GM12873 (cell line): ENCODE data around the gene TMEM9.

ENCODE experiments used
- CTCF ChIP-seq: IDR thresholded peaks from 2 replicates; pipeline ENCODE4 v1.5.1; 2012; ENCODE audit warnings: low read depth, mild to moderate bottlenecking, moderate library complexity, low read length, control low read depth; ENCODE audit not compliant: insufficient read depth; ENCODE audit errors: missing control alignments

Gene TMEM9

DNA sequence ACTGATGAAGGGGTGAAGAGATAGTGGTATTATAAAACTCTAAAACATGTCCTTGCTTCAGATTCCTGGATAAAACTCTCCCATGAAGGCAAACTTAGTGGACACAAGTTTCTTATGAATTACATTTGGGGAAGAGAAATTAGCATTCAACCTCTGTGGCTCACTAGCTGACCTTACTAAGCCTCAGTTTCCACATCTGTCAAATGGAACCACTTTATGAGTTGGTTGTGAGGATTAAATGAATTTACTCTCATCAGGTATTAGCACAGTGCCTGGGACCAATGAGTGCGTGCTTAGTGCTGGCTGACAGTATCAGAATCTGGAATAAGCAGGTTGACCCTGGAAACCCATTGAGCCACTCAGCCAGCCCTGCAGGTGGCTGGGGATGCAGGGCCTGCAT is 44.6 kb downstream of the TMEM9 start:
- TF ChIP-seq CTCF, result no peak

DNA sequence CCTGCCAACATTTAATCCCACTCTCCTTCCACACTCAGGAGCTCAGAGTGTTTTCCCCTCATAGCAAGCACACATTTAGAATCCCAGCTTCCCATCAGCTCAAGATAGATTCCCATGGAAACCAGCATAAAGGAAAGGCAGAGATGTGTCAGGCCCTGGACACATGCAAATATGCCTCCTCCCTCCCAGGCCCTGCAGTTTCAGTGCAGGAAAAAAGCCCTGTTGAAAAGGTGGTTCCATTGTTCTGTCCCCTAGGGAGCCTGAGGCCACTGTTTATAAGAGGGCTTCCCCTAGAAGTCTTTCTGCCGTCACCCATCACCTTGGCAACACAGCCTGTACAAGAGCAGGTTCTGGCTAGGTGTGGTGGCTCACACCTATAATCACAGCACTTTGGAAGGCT is 45.7 kb downstream of the TMEM9 start:
- no peak for TF ChIP-seq CTCF

GRCh38 chr1:201105688-201106087 is 48.6 kb downstream of the TMEM9 start:
- TF ChIP-seq CTCF, result no peak

GRCh38 chr1:201104141-201104540 is 50.1 kb downstream of the TMEM9 start:
- TF ChIP-seq CTCF, result no peak

DNA sequence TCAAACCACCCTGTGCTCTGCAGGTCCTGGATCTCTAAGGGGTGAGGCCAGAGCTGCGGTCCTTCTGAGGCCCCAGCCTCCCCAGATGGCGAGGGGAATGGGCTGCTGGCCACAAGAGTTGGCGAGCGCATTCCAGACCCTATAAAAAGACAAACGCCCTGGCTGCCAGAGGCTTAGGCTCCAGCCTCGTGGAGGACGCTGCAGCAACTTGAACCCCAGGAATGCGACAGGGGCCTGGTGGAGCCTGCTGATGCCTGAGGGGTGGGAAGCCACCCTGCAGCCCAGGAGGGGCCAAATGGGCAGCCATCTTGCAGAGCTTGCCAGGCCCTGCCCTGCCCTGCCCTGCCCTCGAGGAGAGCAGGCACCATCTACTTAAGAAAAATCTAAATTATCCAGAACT is 50.6 kb downstream of the TMEM9 start:
- no peak for TF ChIP-seq CTCF

DNA sequence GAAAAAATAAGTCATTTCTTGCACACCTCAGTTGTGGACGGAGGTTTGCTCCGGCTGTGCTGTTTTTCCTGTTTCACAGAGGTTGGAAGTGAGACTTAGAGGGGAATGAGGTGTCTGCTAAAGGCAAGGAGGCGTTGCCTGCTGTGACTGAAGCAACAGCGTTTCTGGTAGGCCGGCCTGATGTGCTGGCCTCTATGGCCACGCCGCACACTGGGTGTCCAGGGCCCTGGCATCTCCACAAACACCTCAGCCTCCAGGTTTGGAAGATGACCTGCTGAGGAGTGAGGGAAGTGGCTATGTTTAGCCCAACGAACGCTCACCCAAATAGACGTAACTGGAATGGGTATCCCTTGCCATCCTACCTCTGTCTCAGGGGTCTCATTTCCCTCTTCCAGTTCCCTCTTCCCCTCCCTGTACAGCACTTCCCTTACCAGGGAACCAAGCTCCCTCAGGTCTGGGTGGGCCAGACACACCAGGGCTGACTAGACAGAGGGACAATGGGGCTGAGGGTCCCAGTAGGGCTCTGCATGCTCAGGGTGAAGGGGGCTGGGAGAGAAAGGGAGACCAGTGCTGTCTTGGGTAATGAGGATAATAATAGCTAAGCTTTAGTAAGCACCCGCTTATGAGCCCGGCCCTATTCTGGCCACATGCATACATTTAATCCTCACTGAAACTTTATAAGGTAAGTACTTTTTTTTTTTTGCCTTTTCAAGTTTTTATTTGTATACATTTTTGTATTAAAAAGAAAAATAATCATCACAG is 53.9 kb downstream of the TMEM9 start:
- no peak for TF ChIP-seq CTCF

GRCh38 chr1:201098992-201099677 is 55.1 kb downstream of the TMEM9 start:
- TF ChIP-seq CTCF, result no peak
